GM18870 (cell line): ENCODE results near the gene SHISA8.

ENCODE experiments used
- ATAC-seq: cut with Tn5 transposase; IDR thresholded peaks from one replicate; pipeline ENCODE4 v1.9.1; 2021; ENCODE audit warnings: moderate library complexity; ENCODE audit not compliant: unreplicated experiment

The SHISA8 gene

GRCh38 chr22:41915786-41916493 lies 1.1 kb upstream of the SHISA8 start:
- ATAC-seq = no peak

GRCh38 chr22:41914611-41915034 lies 251 bp downstream of the SHISA8 start:
- no peak for ATAC-seq

- no peak for ATAC-seq
Measured at GRCh38 chr22:41913842-41914534, 886 bp downstream of the SHISA8 start.

GRCh38 chr22:41913040-41913719 lies 1.7 kb downstream of the SHISA8 start:
- ATAC-seq = no peak

GRCh38 chr22:41912338-41913039 lies 2.4 kb downstream of the SHISA8 start:
- ATAC-seq = no peak

- ATAC-seq = no peak
Measured at GRCh38 chr22:41911001-41911611, 3.8 kb downstream of the SHISA8 start.

GRCh38 chr22:41910050-41911000 lies 4.5 kb downstream of the SHISA8 start:
- no peak for ATAC-seq

GRCh38 chr22:41909310-41910049 lies 5.4 kb downstream of the SHISA8 start:
- ATAC-seq = no peak

GRCh38 chr22:41908411-41909309 lies 6.2 kb downstream of the SHISA8 start:
- no peak for ATAC-seq

GRCh38 chr22:41907436-41908401 lies 7.2 kb downstream of the SHISA8 start:
- no peak for ATAC-seq

- no peak for ATAC-seq
Measured at GRCh38 chr22:41906822-41907221, 8.1 kb downstream of the SHISA8 start.

GRCh38 chr22:41905411-41906202 lies 9.3 kb downstream of the SHISA8 start:
- ATAC-seq = no peak

GRCh38 chr22:41904450-41905410 lies 10.1 kb downstream of the SHISA8 start:
- ATAC-seq = no peak

GRCh38 chr22:41902932-41903421 lies 11.9 kb downstream of the SHISA8 start:
- no peak for ATAC-seq

- no peak for ATAC-seq
Measured at GRCh38 chr22:41902016-41902415, 12.9 kb downstream of the SHISA8 start.
